GM18519 (cell line): Measurements from ENCODE around the gene CST5.
"Not testable (repeated sequence)": the region's sequence is repeated elsewhere in the genome, so short reads cannot be mapped to it uniquely, and the experiment has no call there.

Experiments used
- ATAC-seq: cut with Tn5 transposase; IDR thresholded peaks from one replicate; pipeline ENCODE4 v1.9.1; 2021; ENCODE audit warnings: mild to moderate bottlenecking, moderate library complexity; ENCODE audit not compliant: unreplicated experiment, low FRiP score

Gene CST5

GRCh38 chr20:23890867-23891266 is 11.3 kb upstream of the CST5 start:
- ATAC-seq: not testable (repeated sequence)

- peak; percentile 73 for ATAC-seq
These were observed 10.2 kb upstream of the CST5 start for GRCh38 chr20:23889775-23890187.

GRCh38 chr20:23887856-23888255 is 8.3 kb upstream of the CST5 start:
- ATAC-seq: no peak

- no peak for ATAC-seq
These were observed 5.2 kb upstream of the CST5 start for GRCh38 chr20:23884771-23885162.

- ATAC-seq: no peak
These were observed 4.7 kb upstream of the CST5 start for GRCh38 chr20:23884136-23884770.

GRCh38 chr20:23881371-23881770 is 1.8 kb upstream of the CST5 start:
- no peak for ATAC-seq

- no peak for ATAC-seq
These were observed 869 bp upstream of the CST5 start for GRCh38 chr20:23880417-23880816.

GRCh38 chr20:23879811-23880374 is 345 bp upstream of the CST5 start:
- no peak for ATAC-seq

- no peak for ATAC-seq
These were observed 761 bp downstream of the CST5 start for GRCh38 chr20:23878787-23879186.

- ATAC-seq: not testable (repeated sequence)
These were observed 1.5 kb downstream of the CST5 start for GRCh38 chr20:23878016-23878542.

- no peak for ATAC-seq
These were observed 2.0 kb downstream of the CST5 start for GRCh38 chr20:23877524-23877923.

- no peak for ATAC-seq
These were observed 3.8 kb downstream of the CST5 start for GRCh38 chr20:23875606-23876237.

- no peak for ATAC-seq
These were observed 4.8 kb downstream of the CST5 start for GRCh38 chr20:23874747-23875146.

- no peak for ATAC-seq
These were observed 6.1 kb downstream of the CST5 start for GRCh38 chr20:23873370-23874015.

GRCh38 chr20:23872065-23872464 is 7.5 kb downstream of the CST5 start:
- ATAC-seq: no peak

GRCh38 chr20:23870461-23870860 is 9.1 kb downstream of the CST5 start:
- ATAC-seq: no peak

GRCh38 chr20:23869520-23869919 is 10.0 kb downstream of the CST5 start:
- ATAC-seq: no peak

GRCh38 chr20:23868321-23868720 is 11.2 kb downstream of the CST5 start:
- ATAC-seq: no peak

GRCh38 chr20:23867152-23867776 is 12.3 kb downstream of the CST5 start:
- no peak for ATAC-seq

GRCh38 chr20:23860771-23861170 is 18.8 kb downstream of the CST5 start:
- ATAC-seq: not testable (repeated sequence)
